Suprapubic skin (tissue), 4 donors: Measurements from ENCODE around the gene HP.

Experiments
- EP300 ChIP-seq: sonication (generic); formaldehyde crosslinking; IDR thresholded peaks from one replicate; pipeline ENCODE4 v1.6.1; 2017; ENCODE audit warnings: antibody characterized with exemption
- POLR2A ChIP-seq, 2 donors: fragments of 450-650 bp; IDR thresholded peaks; one replicate each; pipeline ENCODE4 v1.6.1; 2017; ENCODE audit warnings: antibody characterized with exemption in 2 of 2, mild to moderate bottlenecking in 2 of 2, moderate library complexity in 2 of 2
- POLR2AphosphoS5 ChIP-seq, 3 donors: sonication (generic); formaldehyde crosslinking; IDR thresholded peaks; one replicate each; pipeline ENCODE4 v1.6.1; 2017; ENCODE audit warnings: antibody characterized with exemption in 3 of 3
- TF ChIP-seq, protein P1 (sequence below), 2 donors: fragments of 200-600 bp in 1 of 2; fragments of 450-650 bp in 1 of 2; sonication (generic) in 1 of 2; IDR thresholded peaks; one replicate each; pipeline ENCODE4 v1.5.1; 2016 to 2019; ENCODE audit warnings: antibody characterized with exemption in 2 of 2, mild to moderate bottlenecking in 1 of 2, moderate library complexity in 1 of 2

DNA sequence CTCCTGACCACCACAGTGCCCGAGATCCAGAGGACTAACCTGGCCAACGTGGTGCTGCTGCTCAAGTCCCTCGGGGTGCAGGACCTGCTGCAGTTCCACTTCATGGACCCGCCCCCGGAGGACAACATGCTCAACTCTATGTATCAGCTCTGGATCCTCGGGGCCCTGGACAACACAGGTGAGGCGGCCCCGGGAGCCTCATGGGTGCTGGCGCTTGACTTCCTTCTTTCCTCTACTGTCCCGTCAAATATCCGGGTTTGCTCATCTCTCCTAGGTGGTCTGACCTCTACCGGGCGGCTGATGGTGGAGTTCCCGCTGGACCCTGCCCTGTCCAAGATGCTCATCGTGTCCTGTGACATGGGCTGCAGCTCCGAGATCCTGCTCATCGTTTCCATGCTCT is 53.1 kb downstream of the HP start:
- TF ChIP-seq POLR2A (IDR thresholded peaks at IDR 0.05) (no peak), POLR2AphosphoS5 (IDR thresholded peaks at IDR 0.05) (no peak), EP300 (no peak)
- TF ChIP-seq, protein P1, sequence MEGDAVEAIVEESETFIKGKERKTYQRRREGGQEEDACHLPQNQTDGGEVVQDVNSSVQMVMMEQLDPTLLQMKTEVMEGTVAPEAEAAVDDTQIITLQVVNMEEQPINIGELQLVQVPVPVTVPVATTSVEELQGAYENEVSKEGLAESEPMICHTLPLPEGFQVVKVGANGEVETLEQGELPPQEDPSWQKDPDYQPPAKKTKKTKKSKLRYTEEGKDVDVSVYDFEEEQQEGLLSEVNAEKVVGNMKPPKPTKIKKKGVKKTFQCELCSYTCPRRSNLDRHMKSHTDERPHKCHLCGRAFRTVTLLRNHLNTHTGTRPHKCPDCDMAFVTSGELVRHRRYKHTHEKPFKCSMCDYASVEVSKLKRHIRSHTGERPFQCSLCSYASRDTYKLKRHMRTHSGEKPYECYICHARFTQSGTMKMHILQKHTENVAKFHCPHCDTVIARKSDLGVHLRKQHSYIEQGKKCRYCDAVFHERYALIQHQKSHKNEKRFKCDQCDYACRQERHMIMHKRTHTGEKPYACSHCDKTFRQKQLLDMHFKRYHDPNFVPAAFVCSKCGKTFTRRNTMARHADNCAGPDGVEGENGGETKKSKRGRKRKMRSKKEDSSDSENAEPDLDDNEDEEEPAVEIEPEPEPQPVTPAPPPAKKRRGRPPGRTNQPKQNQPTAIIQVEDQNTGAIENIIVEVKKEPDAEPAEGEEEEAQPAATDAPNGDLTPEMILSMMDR (IDR thresholded peaks at IDR 0.05): no peak
